K562 (cell line): ENCODE results near the gene KIF6. TPM values are rescaled to one million over a fixed set of nuclear protein-coding genes. Genes with fewer than 3 reads are reported as not detected.

Source experiments
- GABPB2 ChIP-seq: fragments of 250-450 bp; sonication (Bioruptor Pico); conservative IDR thresholded peaks from 2 replicates; pipeline ENCODE4 v1.5.1; 2021; ENCODE audit warnings: mild to moderate bottlenecking
- MIER1 ChIP-seq: fragments of 450-650 bp; IDR thresholded peaks from 2 replicates; pipeline ENCODE4 v1.6.1; 2016; ENCODE audit warnings: antibody characterized with exemption, mild to moderate bottlenecking, low read depth
- NBN ChIP-seq: fragments of 450-650 bp; IDR thresholded peaks from 2 replicates; pipeline ENCODE4 v1.6.1; 2016; ENCODE audit warnings: low read depth, mild to moderate bottlenecking
- NEUROD1 ChIP-seq: fragments of 150-350 bp; IDR thresholded peaks from 2 replicates; pipeline ENCODE4 v1.6.1; 2014; ENCODE audit warnings: borderline replicate concordance, low read length, low read depth; ENCODE audit not compliant: partially characterized antibody
- NFYB ChIP-seq: IDR thresholded peaks from 2 replicates; pipeline ENCODE4 v1.6.1; 2011; ENCODE audit warnings: mild to moderate bottlenecking, moderate library complexity; ENCODE audit not compliant: insufficient read length; ENCODE audit errors: extremely low read depth
- SAP30 ChIP-seq: fragments of 200-600 bp; sonication (generic); IDR thresholded peaks from 2 replicates; pipeline ENCODE4 v1.6.1; 2012; ENCODE audit warnings: borderline replicate concordance, low read depth, mild to moderate bottlenecking, moderate library complexity, low read length, control low read depth, inconsistent platforms; ENCODE audit not compliant: insufficient read depth, poor library complexity, severe bottlenecking
- SIX5 ChIP-seq, 2 experiments: IDR thresholded peaks; 2 replicates each; pipeline ENCODE4 v1.6.1; 2011; ENCODE audit warnings: low read length in 2 of 2, borderline replicate concordance in 1 of 2, low read depth in 1 of 2, mild to moderate bottlenecking in 1 of 2, moderate library complexity in 1 of 2; ENCODE audit not compliant: insufficient read depth in 1 of 2
- TBP ChIP-seq: optimal IDR thresholded peaks from 2 replicates; pipeline ENCODE3; 2011; ENCODE audit warnings: low read depth, low read length, improper control_type of control experiment
- YBX1 ChIP-seq: fragments of 450-650 bp; IDR thresholded peaks from 2 replicates; pipeline ENCODE4 v1.7.1; 2016; ENCODE audit warnings: mild to moderate bottlenecking
- polyA plus RNA-seq, 8 experiments: library from polyadenylated mRNA; depleted of rRNA in 4 of 8; stranded (reverse) in 5 of 8; unstranded in 3 of 8; fragments of >200 nt; fragmentation: Nextera tagmentation in 2 of 8; fragmentation: Illumina TruSeq in 1 of 8; extraction: Ambion mirVana in 2 of 8; extraction: Trizol in 1 of 8; gene quantifications; 2 replicates each; pipeline versions ENCODE4 v1.2.1 to v1.2.3, GENCODE V29; 2011 to 2014; ENCODE audit warnings: inconsistent platforms in 1 of 8, missing spikeins in 1 of 8
- total RNA-seq, 7 experiments: library from RNA; depleted of rRNA in 6 of 7; stranded (reverse); fragments of >200 nt in 6 of 7; fragmentation: Illumina TruSeq in 2 of 7; extraction: Trizol in 2 of 7; gene quantifications; 2 replicates each; pipeline versions ENCODE4 v1.2.1 to v1.2.3, GENCODE V29; 2011 to 2021; ENCODE audit warnings: low replicate concordance in 1 of 7
- TF ChIP-seq, protein P1 (sequence below): fragments of 250-450 bp; sonication (Bioruptor Pico); IDR thresholded peaks from 2 replicates; pipeline ENCODE4 v1.8.0; 2021; ENCODE audit warnings: moderate library complexity, mild to moderate bottlenecking, inconsistent platforms

Gene KIF6
- total and polyA plus RNA-seq, 9 of the 15 experiments (the other 6 are each of a cell fraction or from before 2014, with no cell fraction given) = not detected

DNA sequence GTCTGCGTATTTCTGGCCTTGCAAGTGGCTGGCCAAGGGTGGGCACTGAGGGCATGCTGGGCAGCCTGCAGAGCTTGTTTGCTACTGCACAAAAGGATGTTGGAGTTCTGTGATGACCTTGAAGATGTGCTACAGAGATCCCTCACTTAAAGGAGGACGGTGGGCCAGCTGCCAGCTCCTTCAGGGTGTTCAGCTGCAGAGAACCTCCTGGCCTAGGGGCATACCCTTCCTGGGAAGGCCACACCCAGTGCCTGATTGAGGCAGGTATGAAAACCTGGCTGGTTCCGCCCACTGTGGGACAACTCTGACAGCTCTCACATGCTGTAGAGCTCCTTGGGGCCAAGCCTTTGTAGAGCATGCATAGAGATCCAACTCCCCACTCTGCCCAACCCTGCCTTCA is 408.0 kb downstream of the KIF6 start (continued):
- no peak for TF ChIP-seq NFYB
- no peak for TF ChIP-seq SIX5 (IDR thresholded peaks at IDR 0.05; ENCODE audit: borderline replicate concordance in 1 of 2, insufficient read depth in 1 of 2, low read depth in 1 of 2, low read length in 2 of 2)
- TF ChIP-seq, protein P1, sequence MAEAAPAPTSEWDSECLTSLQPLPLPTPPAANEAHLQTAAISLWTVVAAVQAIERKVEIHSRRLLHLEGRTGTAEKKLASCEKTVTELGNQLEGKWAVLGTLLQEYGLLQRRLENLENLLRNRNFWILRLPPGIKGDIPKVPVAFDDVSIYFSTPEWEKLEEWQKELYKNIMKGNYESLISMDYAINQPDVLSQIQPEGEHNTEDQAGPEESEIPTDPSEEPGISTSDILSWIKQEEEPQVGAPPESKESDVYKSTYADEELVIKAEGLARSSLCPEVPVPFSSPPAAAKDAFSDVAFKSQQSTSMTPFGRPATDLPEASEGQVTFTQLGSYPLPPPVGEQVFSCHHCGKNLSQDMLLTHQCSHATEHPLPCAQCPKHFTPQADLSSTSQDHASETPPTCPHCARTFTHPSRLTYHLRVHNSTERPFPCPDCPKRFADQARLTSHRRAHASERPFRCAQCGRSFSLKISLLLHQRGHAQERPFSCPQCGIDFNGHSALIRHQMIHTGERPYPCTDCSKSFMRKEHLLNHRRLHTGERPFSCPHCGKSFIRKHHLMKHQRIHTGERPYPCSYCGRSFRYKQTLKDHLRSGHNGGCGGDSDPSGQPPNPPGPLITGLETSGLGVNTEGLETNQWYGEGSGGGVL (CRISPR knock-in tag) = no peak
- TF ChIP-seq NBN = no peak
- TF ChIP-seq MIER1 = no peak
- TF ChIP-seq GABPB2 (CRISPR knock-in tag) = no peak
- TF ChIP-seq SAP30 = no peak
- no peak for TF ChIP-seq YBX1
- TF ChIP-seq TBP = no peak
- TF ChIP-seq NEUROD1 = no peak
